HepG2 (cell line): ENCODE data around the gene AHNAK.

ENCODE experiments used
- AGO1 ChIP-seq: fragments of 200-400 bp; formaldehyde crosslinking; IDR thresholded peaks from 2 replicates; pipeline ENCODE4 v1.6.1; 2017; ENCODE audit warnings: mild to moderate bottlenecking, low read depth, low read length, moderate library complexity; ENCODE audit not compliant: poor library complexity, severe bottlenecking
- CTCF ChIP-seq: sonication (generic); formaldehyde crosslinking; IDR thresholded peaks from 2 replicates; pipeline ENCODE4 v1.5.0; 2020; ENCODE audit warnings: mild to moderate bottlenecking, missing genetic modification reagents, moderate library complexity
- MAFF ChIP-seq: IDR thresholded peaks from 2 replicates; pipeline ENCODE4 v1.6.1; 2011; ENCODE audit warnings: low read depth, low read length, improper control_type of control experiment
- MXI1 ChIP-seq: IDR thresholded peaks from 3 replicates; pipeline ENCODE4 v1.6.1; 2012; ENCODE audit warnings: low read depth, low read length, inconsistent platforms, borderline replicate concordance
- POLR2A ChIP-seq, 2 experiments: IDR thresholded peaks; 2 replicates each; pipeline ENCODE4 v1.6.1; 2011; ENCODE audit warnings: low read depth in 2 of 2, low read length in 2 of 2, mild to moderate bottlenecking in 1 of 2, moderate library complexity in 1 of 2; ENCODE audit not compliant: insufficient read depth in 1 of 2
- TRAFD1 ChIP-seq: sonication (generic); formaldehyde crosslinking; IDR thresholded peaks from 2 replicates; pipeline ENCODE4 v1.5.1; 2020; ENCODE audit warnings: missing genetic modification reagents, mild to moderate bottlenecking, borderline replicate concordance
- U2AF2 ChIP-seq: fragments of 200-400 bp; formaldehyde crosslinking; IDR thresholded peaks from 2 replicates; pipeline ENCODE4 v1.6.1; 2017; ENCODE audit warnings: low read depth, mild to moderate bottlenecking, low read length
- ZNF329 ChIP-seq: sonication (generic); formaldehyde crosslinking; IDR thresholded peaks from 2 replicates; pipeline ENCODE4 v1.9.0; 2021; ENCODE audit warnings: low read depth, mild to moderate bottlenecking, missing genetic modification reagents
- ZNF607 ChIP-seq: sonication (generic); formaldehyde crosslinking; IDR thresholded peaks from 2 replicates; pipeline ENCODE4 v1.5.1; 2020; ENCODE audit warnings: missing genetic modification reagents, mild to moderate bottlenecking, borderline replicate concordance

- TF ChIP-seq CTCF (CRISPR knock-in tag), result no peak
- TF ChIP-seq POLR2A (IDR thresholded peaks at IDR 0.05; ENCODE audit: insufficient read depth in 1 of 2, low read depth in 2 of 2, low read length in 2 of 2), result no peak
- TF ChIP-seq AGO1, result no peak
- no peak for TF ChIP-seq TRAFD1
- no peak for TF ChIP-seq MAFF
- TF ChIP-seq ZNF607, result no peak
- no peak for TF ChIP-seq U2AF2
- TF ChIP-seq MXI1, result no peak
- TF ChIP-seq ZNF329 (CRISPR knock-in tag), result no peak
Observed at GRCh38 chr11:62459080-62459479, 87.5 kb downstream of the AHNAK start.
